GM12865 (cell line): ENCODE data around the gene KCTD13.
"Not testable (repeated sequence)": the region's sequence is repeated elsewhere in the genome, so short reads cannot be mapped to it uniquely, and the experiment has no call there.

Experiments used
- DNase-seq: peaks from one replicate; pipeline ENCODE4 v3.0.0; 2010; ENCODE audit warnings: low read depth
- H3K4me3 ChIP-seq: 2 replicates; pipeline ENCODE4 v1.5.1; 2011; ENCODE audit warnings: mild to moderate bottlenecking, low read depth, low read length, control low read depth
- CTCF ChIP-seq: IDR thresholded peaks from 2 replicates; pipeline ENCODE4 v1.5.1; 2011; ENCODE audit warnings: low read length, control low read depth, low read depth, inconsistent platforms; ENCODE audit not compliant: insufficient read depth; ENCODE audit errors: missing control alignments

The KCTD13 gene

GRCh38 chr16:29910819-29911675 is 15.0 kb downstream of the KCTD13 start:
- TF ChIP-seq CTCF = no peak
- no peak for DNase-seq
- H3K4me3 ChIP-seq = no peak overlapping the region

- DNase-seq, H3K4me3 ChIP-seq: not testable (repeated sequence)
Observed at GRCh38 chr16:29909851-29910250, 16.2 kb downstream of the KCTD13 start.

GRCh38 chr16:29909391-29909790 is 16.6 kb downstream of the KCTD13 start:
- H3K4me3 ChIP-seq = no peak overlapping the region
- no peak for TF ChIP-seq CTCF
- DNase-seq = no peak

- TF ChIP-seq CTCF = no peak
- DNase-seq = no peak
- no peak overlapping the region for H3K4me3 ChIP-seq
Observed at GRCh38 chr16:29908719-29909220, 17.3 kb downstream of the KCTD13 start.

GRCh38 chr16:29907973-29908372 is 18.1 kb downstream of the KCTD13 start:
- H3K4me3 ChIP-seq = no peak overlapping the region
- TF ChIP-seq CTCF = no peak
- no peak for DNase-seq

GRCh38 chr16:29906520-29907244 is 19.3 kb downstream of the KCTD13 start:
- TF ChIP-seq CTCF = no peak
- no peak for DNase-seq
- no peak overlapping the region for H3K4me3 ChIP-seq

GRCh38 chr16:29905668-29906067 is 20.4 kb downstream of the KCTD13 start:
- no peak for TF ChIP-seq CTCF
- DNase-seq = no peak
- no peak overlapping the region for H3K4me3 ChIP-seq
